Calu3 (cell line): Measurements from ENCODE around the gene MUC20. TPM values are rescaled to one million over a fixed set of nuclear protein-coding genes. Genes with fewer than 3 reads are reported as not detected.
A peak's percentile ranks its signal among the peaks of the same experiment; 100 is the strongest.
"Not testable (repeated sequence)": the region's sequence is repeated elsewhere in the genome, so short reads cannot be mapped to it uniquely, and the experiment has no call there.

Experiments used
- BruUV-seq: library from RNA; stranded (reverse); fragments of 400-500 nt; replicated peaks from 2 replicates; lab custom pipeline; 2021; lab: Mats Ljungman, UMichigan
- CTCF ChIA-PET: fragments of 300-600 bp; sonication (Branson Sonifier 250); formaldehyde crosslinking; loops from one replicate; lab custom pipeline; 2022; ENCODE audit warnings: antibody characterized with exemption; lab: Charles Lee
- DNase-seq: peaks from one replicate; pipeline ENCODE4 v3.0.0; 2022
- H3K27ac Mint-ChIP-seq: one replicate; pipeline ENCODE4 v1.8.0; 2022; ENCODE audit warnings: mixed read lengths; ENCODE audit not compliant: unreplicated experiment
- H3K27me3 Mint-ChIP-seq: one replicate; pipeline ENCODE4 v1.8.0; 2022; ENCODE audit warnings: mixed read lengths; ENCODE audit not compliant: unreplicated experiment
- H3K36me3 Mint-ChIP-seq: one replicate; pipeline ENCODE4 v1.8.0; 2022; ENCODE audit warnings: mild to moderate bottlenecking, moderate library complexity, mixed read lengths; ENCODE audit not compliant: insufficient read depth, unreplicated experiment
- H3K4me1 Mint-ChIP-seq: one replicate; pipeline ENCODE4 v1.8.0; 2022; ENCODE audit warnings: mild to moderate bottlenecking, low read depth, mixed read lengths; ENCODE audit not compliant: unreplicated experiment
- H3K4me3 Mint-ChIP-seq: one replicate; pipeline ENCODE4 v1.8.0; 2022; ENCODE audit warnings: mild to moderate bottlenecking, low read depth, moderate library complexity, mixed read lengths; ENCODE audit not compliant: unreplicated experiment
- H3K9me3 Mint-ChIP-seq: one replicate; pipeline ENCODE4 v1.8.0; 2022; ENCODE audit warnings: low read depth, mixed read lengths; ENCODE audit not compliant: unreplicated experiment
- CTCF ChIP-seq: fragments of 200-600 bp; IDR thresholded peaks from one replicate; pipeline ENCODE4 v1.8.0; 2022; ENCODE audit warnings: antibody characterized with exemption; ENCODE audit not compliant: unreplicated experiment
- intact Hi-C: fragments of 100-400 bp; cut with micrococcal nuclease; formaldehyde crosslinking; loops from one replicate; pipeline ENCODE4 v1.10.0; 2022; ENCODE audit not compliant: unreplicated experiment
- total RNA-seq: library from RNA; stranded (reverse); gene quantifications from 2 replicates; pipeline ENCODE4 v1.2.3, GENCODE V29; 2022

Gene MUC20
- total RNA-seq, 1 experiment from 2014 or later: 83.1 TPM

- H3K27ac Mint-ChIP-seq, intact Hi-C loops, BruUV-seq, CTCF ChIA-PET, DNase-seq, H3K27me3 Mint-ChIP-seq, H3K9me3 Mint-ChIP-seq: not testable (repeated sequence)
- Mint-ChIP-seq H3K4me3 (peak overlapping the region; percentile 17), H3K4me1 (peaks cover 40% of the 10 kb centered on the region), H3K36me3 (peaks cover 41% of the 10 kb centered on the region)
These were observed 1.6 kb downstream of the MUC20 start for GRCh38 chr3:195722139-195722995.

GRCh38 chr3:195722996-195723345, 2.2 kb downstream of the MUC20 start:
- H3K9me3 Mint-ChIP-seq, H3K27ac Mint-ChIP-seq, DNase-seq, H3K27me3 Mint-ChIP-seq, CTCF ChIA-PET, H3K4me3 Mint-ChIP-seq, BruUV-seq, intact Hi-C loops: not testable (repeated sequence)
- peaks cover 38% of the 10 kb centered on the region for H3K36me3 Mint-ChIP-seq
- peaks cover 34% of the 10 kb centered on the region for H3K4me1 Mint-ChIP-seq

- H3K4me3 Mint-ChIP-seq, intact Hi-C loops, CTCF ChIA-PET, BruUV-seq, H3K9me3 Mint-ChIP-seq, H3K27me3 Mint-ChIP-seq, DNase-seq, H3K27ac Mint-ChIP-seq: not testable (repeated sequence)
- peaks cover 31% of the 10 kb centered on the region for H3K36me3 Mint-ChIP-seq
- H3K4me1 Mint-ChIP-seq: peaks cover 20% of the 10 kb centered on the region
These were observed 3.6 kb downstream of the MUC20 start for GRCh38 chr3:195724363-195724762.

GRCh38 chr3:195725916-195726740, 5.3 kb downstream of the MUC20 start:
- H3K27me3 Mint-ChIP-seq, DNase-seq, H3K4me3 Mint-ChIP-seq, H3K27ac Mint-ChIP-seq, intact Hi-C loops, H3K4me1 Mint-ChIP-seq, H3K9me3 Mint-ChIP-seq: not testable (repeated sequence)
- CTCF ChIA-PET: interaction anchor here (1.1 kb wide), 1 partner anchor 106 kb away, joined by 3 read pairs; no protein-coding TSS in a partner anchor
- peaks cover 27% of the 10 kb centered on the region for H3K36me3 Mint-ChIP-seq
- TSS peak; percentile 6 for BruUV-seq

GRCh38 chr3:195727606-195728195, 6.9 kb downstream of the MUC20 start:
- no TSS peak for BruUV-seq
- no peaks in the 10 kb centered on the region for H3K27me3 Mint-ChIP-seq

GRCh38 chr3:195728789-195729188, 8.0 kb downstream of the MUC20 start:
- not testable (repeated sequence) for H3K9me3 Mint-ChIP-seq, DNase-seq, H3K4me3 Mint-ChIP-seq, H3K4me1 Mint-ChIP-seq, BruUV-seq, H3K27me3 Mint-ChIP-seq, H3K27ac Mint-ChIP-seq
- CTCF ChIA-PET: interaction anchor here (0.9 kb wide), 1 partner anchor 833 kb away, joined by 12 read pairs; no protein-coding TSS in a partner anchor
- intact Hi-C loops: loop anchor here (2.0 kb wide), 1 partner anchor 16 kb away; no protein-coding TSS in a partner anchor
- H3K36me3 Mint-ChIP-seq: peaks cover 29% of the 10 kb centered on the region

More at GRCh38 chr3:195727606-195728195, 6.9 kb downstream of the MUC20 start:
- H3K9me3 Mint-ChIP-seq: no peaks in the 10 kb centered on the region
- intact Hi-C loops: loop anchor here (2.0 kb wide), 1 partner anchor 17 kb away; no protein-coding TSS in a partner anchor
- no peak overlapping the region for H3K27ac Mint-ChIP-seq
- no peak for DNase-seq
- H3K36me3 Mint-ChIP-seq: peaks cover 29% of the 10 kb centered on the region
- CTCF ChIA-PET: no interaction called here
- no peak overlapping the region for H3K4me3 Mint-ChIP-seq
- no peaks in the 10 kb centered on the region for H3K4me1 Mint-ChIP-seq
- no peak for TF ChIP-seq CTCF
